SK-N-SH treated with all-trans-retinoic acid at 6 μM for 48 hours (cell line): ENCODE results near the gene PLXNC1.

ENCODE experiments used
- ATAC-seq: fragments of 200-7000 bp; cut with Tn5 transposase; 3 replicates; pipeline ENCODE4 v1.9.1; 2020; ENCODE audit warnings: mild to moderate bottlenecking, moderate library complexity
- ARNTL ChIP-seq: fragments of 450-650 bp; formaldehyde crosslinking; IDR thresholded peaks from 2 replicates; pipeline ENCODE4 v1.5.0; 2020; ENCODE audit warnings: low read depth, mild to moderate bottlenecking, moderate library complexity, borderline replicate concordance
- BACH2 ChIP-seq: fragments of 250-450 bp; sonication (Bioruptor Pico); IDR thresholded peaks from 2 replicates; pipeline ENCODE4 v1.9.0; 2021; ENCODE audit warnings: mild to moderate bottlenecking, borderline replicate concordance
- CSDC2 ChIP-seq: fragments of 250-450 bp; sonication (Bioruptor Pico); IDR thresholded peaks from 2 replicates; pipeline ENCODE4 v1.5.0; 2020; ENCODE audit warnings: mild to moderate bottlenecking, moderate library complexity
- CSRNP3 ChIP-seq: fragments of 250-450 bp; sonication (Bioruptor Pico); IDR thresholded peaks from 2 replicates; pipeline ENCODE4 v1.5.1; 2021; ENCODE audit warnings: mild to moderate bottlenecking, moderate library complexity
- ESRRG ChIP-seq: fragments of 250-450 bp; sonication (Bioruptor Pico); IDR thresholded peaks from 2 replicates; pipeline ENCODE4 v1.6.1; 2021; ENCODE audit warnings: mild to moderate bottlenecking
- ISL1 ChIP-seq: fragments of 250-450 bp; sonication (Bioruptor Pico); IDR thresholded peaks from 2 replicates; pipeline ENCODE4 v2.1.2; 2022; ENCODE audit warnings: mild to moderate bottlenecking, moderate library complexity
- OSR1 ChIP-seq: fragments of 250-450 bp; sonication (Bioruptor Pico); IDR thresholded peaks from 2 replicates; pipeline ENCODE4 v1.8.0; 2022; ENCODE audit warnings: moderate library complexity, mild to moderate bottlenecking, inconsistent platforms
- PATZ1 ChIP-seq: fragments of 250-450 bp; sonication (Bioruptor Pico); IDR thresholded peaks from 2 replicates; pipeline ENCODE4 v1.8.0; 2020; ENCODE audit warnings: mild to moderate bottlenecking, moderate library complexity, borderline replicate concordance
- POU6F1 ChIP-seq: fragments of 250-450 bp; sonication (Bioruptor Pico); IDR thresholded peaks from 2 replicates; pipeline ENCODE4 v1.8.0; 2021; ENCODE audit warnings: low read depth, mild to moderate bottlenecking, moderate library complexity, borderline replicate concordance
- PPARA ChIP-seq: fragments of 250-450 bp; sonication (Bioruptor Pico); IDR thresholded peaks from 2 replicates; pipeline ENCODE4 v1.5.0; 2020; ENCODE audit warnings: mild to moderate bottlenecking, borderline replicate concordance
- RARB ChIP-seq: fragments of 250-450 bp; sonication (Bioruptor Pico); IDR thresholded peaks from 2 replicates; pipeline ENCODE4 v1.8.0; 2021; ENCODE audit warnings: mild to moderate bottlenecking, moderate library complexity
- SNAI2 ChIP-seq: fragments of 250-450 bp; sonication (Bioruptor Pico); IDR thresholded peaks from 2 replicates; pipeline ENCODE4 v1.5.0; 2020; ENCODE audit warnings: mild to moderate bottlenecking, moderate library complexity
- TCF4 ChIP-seq: fragments of 250-450 bp; sonication (Bioruptor Pico); IDR thresholded peaks from 2 replicates; pipeline ENCODE4 v1.8.0; 2021; ENCODE audit warnings: mild to moderate bottlenecking, moderate library complexity, borderline replicate concordance
- TOX ChIP-seq: fragments of 250-450 bp; sonication (Bioruptor Pico); IDR thresholded peaks from 2 replicates; pipeline ENCODE4 v1.8.0; 2021; ENCODE audit warnings: mild to moderate bottlenecking, moderate library complexity, borderline replicate concordance
- ZC3H10 ChIP-seq: fragments of 250-450 bp; sonication (Bioruptor Pico); IDR thresholded peaks from 2 replicates; pipeline ENCODE4 v1.5.1; 2021; ENCODE audit warnings: mild to moderate bottlenecking, moderate library complexity
- ZFP3 ChIP-seq: fragments of 250-450 bp; sonication (Bioruptor Pico); IDR thresholded peaks from 2 replicates; pipeline ENCODE4 v1.5.0; 2020; ENCODE audit warnings: mild to moderate bottlenecking, moderate library complexity
- ZFP30 ChIP-seq: fragments of 450-650 bp; formaldehyde crosslinking; IDR thresholded peaks from 2 replicates; pipeline ENCODE4 v1.5.0; 2022; ENCODE audit warnings: mild to moderate bottlenecking, moderate library complexity
- ZNF565 ChIP-seq: fragments of 450-650 bp; formaldehyde crosslinking; conservative IDR thresholded peaks from 2 replicates; pipeline ENCODE4 v1.5.0; 2020; ENCODE audit warnings: low read depth, mild to moderate bottlenecking, moderate library complexity
- ZNF70 ChIP-seq: fragments of 450-650 bp; formaldehyde crosslinking; IDR thresholded peaks from 2 replicates; pipeline ENCODE4 v1.5.0; 2020; ENCODE audit warnings: mild to moderate bottlenecking, moderate library complexity
- TF ChIP-seq, protein P1 (sequence below): fragments of 250-450 bp; sonication (Bioruptor Pico); IDR thresholded peaks from 2 replicates; pipeline ENCODE4 v1.5.1; 2020; ENCODE audit warnings: low read depth, mild to moderate bottlenecking, moderate library complexity

PLXNC1 gene

GRCh38 chr12:94100990-94101737 is 47.2 kb upstream of the PLXNC1 start:
- peak; percentile 91 for ATAC-seq
- TF ChIP-seq TCF4 (CRISPR knock-in tag), result no peak
- TF ChIP-seq PATZ1 (CRISPR knock-in tag), result no peak
- 0 out of 2 replicates have a peak, but pooled peaks have one; percentile 27 for TF ChIP-seq ZFP3 (CRISPR knock-in tag)
- no peak for TF ChIP-seq SNAI2 (CRISPR knock-in tag)

DNA sequence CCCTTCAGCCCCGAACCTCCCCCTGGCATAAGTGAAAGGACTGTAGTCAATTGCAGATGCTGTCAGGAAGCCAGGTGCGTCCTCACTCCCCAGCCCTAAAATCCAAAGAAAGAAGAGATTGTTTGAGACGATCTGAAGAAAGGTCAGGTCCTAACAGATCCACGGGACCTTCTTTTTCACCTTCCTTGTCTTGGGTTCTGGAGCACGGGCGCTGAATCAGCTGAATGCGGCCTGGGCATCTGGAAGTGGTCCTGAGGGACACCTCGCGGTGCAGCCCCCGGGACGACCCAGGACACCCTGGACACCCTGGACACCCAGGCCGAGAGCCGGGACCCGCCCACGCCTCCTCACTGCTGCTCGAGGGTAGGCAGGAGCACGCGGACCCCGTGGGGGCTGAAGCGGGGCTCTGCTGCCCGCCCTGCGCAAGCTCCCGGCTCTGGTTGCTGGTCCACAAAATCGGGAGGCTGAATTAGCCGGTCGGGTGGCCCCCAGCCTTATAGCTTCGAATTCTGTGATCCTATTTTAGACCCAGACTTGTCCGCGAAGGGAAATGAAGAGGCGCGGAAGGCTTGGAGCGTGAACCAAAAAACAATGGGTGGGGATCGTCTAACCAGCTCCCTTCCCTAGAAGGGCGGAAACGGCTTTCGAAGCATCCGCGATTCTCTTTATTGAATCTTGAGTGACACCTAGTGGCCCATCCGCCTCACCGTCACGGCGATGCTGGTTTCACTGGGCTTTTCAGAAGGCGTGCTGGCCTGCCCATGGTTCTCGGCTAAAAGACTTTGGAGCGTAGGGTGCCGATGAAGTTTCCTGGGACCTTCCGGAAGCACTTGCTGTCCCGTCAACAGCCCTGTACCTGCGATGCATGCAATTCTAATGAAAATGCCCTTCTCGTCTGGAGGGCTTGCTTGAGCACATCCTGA is 46.4 kb upstream of the PLXNC1 start:
- peak; percentile 87 for ATAC-seq
- TF ChIP-seq PATZ1 (CRISPR knock-in tag) (no peak), CSRNP3 (CRISPR knock-in tag) (no peak), POU6F1 (no peak), CSDC2 (CRISPR knock-in tag) (no peak), BACH2 (CRISPR knock-in tag) (no peak), ISL1 (CRISPR knock-in tag) (no peak), TCF4 (CRISPR knock-in tag) (no peak), ZFP3 (CRISPR knock-in tag) (no peak), PPARA (CRISPR knock-in tag) (no peak), ZC3H10 (CRISPR knock-in tag) (no peak), ZNF565 (CRISPR knock-in tag) (no peak), ARNTL (no peak), ESRRG (CRISPR knock-in tag) (no peak), RARB (CRISPR knock-in tag) (no peak), ZFP30 (CRISPR knock-in tag) (no peak), OSR1 (no peak), ZNF70 (CRISPR knock-in tag) (no peak), TOX (CRISPR knock-in tag) (no peak)
- TF ChIP-seq, protein P1, sequence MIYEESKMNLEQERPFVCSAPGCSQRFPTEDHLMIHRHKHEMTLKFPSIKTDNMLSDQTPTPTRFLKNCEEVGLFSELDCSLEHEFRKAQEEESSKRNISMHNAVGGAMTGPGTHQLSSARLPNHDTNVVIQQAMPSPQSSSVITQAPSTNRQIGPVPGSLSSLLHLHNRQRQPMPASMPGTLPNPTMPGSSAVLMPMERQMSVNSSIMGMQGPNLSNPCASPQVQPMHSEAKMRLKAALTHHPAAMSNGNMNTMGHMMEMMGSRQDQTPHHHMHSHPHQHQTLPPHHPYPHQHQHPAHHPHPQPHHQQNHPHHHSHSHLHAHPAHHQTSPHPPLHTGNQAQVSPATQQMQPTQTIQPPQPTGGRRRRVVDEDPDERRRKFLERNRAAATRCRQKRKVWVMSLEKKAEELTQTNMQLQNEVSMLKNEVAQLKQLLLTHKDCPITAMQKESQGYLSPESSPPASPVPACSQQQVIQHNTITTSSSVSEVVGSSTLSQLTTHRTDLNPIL (CRISPR knock-in tag), result no peak
- TF ChIP-seq, all 23 proteins: peak for 0

DNA sequence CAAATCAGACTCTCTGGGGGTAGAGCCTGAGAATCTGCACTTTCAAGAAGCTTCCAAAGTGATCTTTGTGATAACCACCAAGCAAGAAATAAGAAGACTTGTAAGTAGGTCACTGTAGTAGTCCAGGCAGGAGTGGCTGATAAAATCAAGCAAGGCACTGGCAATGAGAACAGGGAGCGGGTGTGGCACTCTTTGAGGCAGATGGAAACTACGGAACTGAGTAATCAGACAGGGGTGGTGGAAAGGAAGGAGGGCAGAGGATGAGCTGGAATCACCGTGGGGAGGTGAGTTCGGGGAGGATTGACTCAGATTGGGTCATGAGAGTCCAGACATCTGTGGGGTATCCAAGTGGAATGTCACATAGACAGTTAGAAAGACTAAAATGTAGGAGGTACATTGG is 44.4 kb upstream of the PLXNC1 start:
- no peak for ATAC-seq
- TF ChIP-seq ISL1 (CRISPR knock-in tag), result no peak
- TF ChIP-seq SNAI2 (CRISPR knock-in tag), result no peak
- TF ChIP-seq PPARA (CRISPR knock-in tag), result no peak
- no peak for TF ChIP-seq PATZ1 (CRISPR knock-in tag)
- TF ChIP-seq RARB (CRISPR knock-in tag), result no peak
- TF ChIP-seq OSR1, result no peak
- no peak for TF ChIP-seq ESRRG (CRISPR knock-in tag)
- no peak for TF ChIP-seq CSDC2 (CRISPR knock-in tag)
- no peak for TF ChIP-seq TCF4 (CRISPR knock-in tag)
- no peak for TF ChIP-seq ZNF565 (CRISPR knock-in tag)
